Duodenal mucosa (tissue), 2 donors: ENCODE measurements around the gene TSPAN9.

Experiments used
- H3K27ac ChIP-seq: one replicate; pipeline ENCODE4 v1.7.0; 2013; ENCODE audit warnings: low read depth, low read length
- H3K27me3 ChIP-seq, 2 donors: one replicate each; pipeline ENCODE4 v1.7.0; 2013; ENCODE audit warnings: low read length in 2 of 2, control low read depth in 1 of 2; ENCODE audit not compliant: insufficient read depth in 2 of 2, control insufficient read depth in 1 of 2
- H3K36me3 ChIP-seq, 2 donors: one replicate each; pipeline ENCODE4 v1.7.0; 2013; ENCODE audit warnings: low read length in 2 of 2, control low read depth in 1 of 2; ENCODE audit not compliant: insufficient read depth in 2 of 2, control insufficient read depth in 1 of 2
- H3K4me1 ChIP-seq, 2 donors: one replicate each; pipeline ENCODE4 v1.7.0; 2013; ENCODE audit warnings: low read length in 2 of 2, control low read depth in 1 of 2; ENCODE audit not compliant: insufficient read depth in 2 of 2, control insufficient read depth in 1 of 2
- H3K4me3 ChIP-seq, 2 donors: one replicate each; pipeline ENCODE4 v1.7.0; 2013; ENCODE audit warnings: low read length in 2 of 2, low read depth in 1 of 2
- H3K9ac ChIP-seq, 2 donors: one replicate each; pipeline ENCODE4 v1.7.0; 2013; ENCODE audit warnings: low read length in 2 of 2, low read depth in 1 of 2
- H3K9me3 ChIP-seq, 2 donors: one replicate each; pipeline ENCODE4 v1.7.0; 2013; ENCODE audit warnings: low read length in 2 of 2, control low read depth in 1 of 2; ENCODE audit not compliant: control insufficient read depth in 1 of 2

TSPAN9 gene

DNA sequence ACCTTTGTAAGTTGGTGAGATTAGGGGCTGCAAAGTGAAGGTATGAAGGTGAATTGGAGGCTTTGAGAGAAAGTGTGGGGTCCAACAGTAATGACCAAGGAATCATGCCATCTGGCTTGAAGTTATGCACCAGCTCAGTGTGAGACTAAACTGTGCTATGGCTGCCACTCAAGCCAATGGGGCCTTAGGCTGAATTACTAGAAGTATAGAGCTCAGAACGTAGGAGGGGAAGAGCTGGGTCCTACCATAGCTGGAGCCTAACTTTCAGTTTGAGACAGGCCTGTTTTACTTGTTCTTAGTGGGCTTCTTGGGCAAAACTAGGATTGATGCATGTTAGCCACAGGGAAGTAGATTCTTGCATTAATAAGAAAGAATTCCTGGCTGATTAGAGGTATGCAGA lies 194.0 kb downstream of the TSPAN9 start:
- H3K36me3 ChIP-seq = no peaks in the 10 kb centered on the region
- no peak overlapping the region for H3K27ac ChIP-seq
- H3K27me3 ChIP-seq = no peaks in the 10 kb centered on the region
- no peaks in the 10 kb centered on the region for H3K9me3 ChIP-seq
- no peak overlapping the region for H3K9ac ChIP-seq
- H3K4me3 ChIP-seq = no peak overlapping the region
- no peaks in the 10 kb centered on the region for H3K4me1 ChIP-seq

DNA sequence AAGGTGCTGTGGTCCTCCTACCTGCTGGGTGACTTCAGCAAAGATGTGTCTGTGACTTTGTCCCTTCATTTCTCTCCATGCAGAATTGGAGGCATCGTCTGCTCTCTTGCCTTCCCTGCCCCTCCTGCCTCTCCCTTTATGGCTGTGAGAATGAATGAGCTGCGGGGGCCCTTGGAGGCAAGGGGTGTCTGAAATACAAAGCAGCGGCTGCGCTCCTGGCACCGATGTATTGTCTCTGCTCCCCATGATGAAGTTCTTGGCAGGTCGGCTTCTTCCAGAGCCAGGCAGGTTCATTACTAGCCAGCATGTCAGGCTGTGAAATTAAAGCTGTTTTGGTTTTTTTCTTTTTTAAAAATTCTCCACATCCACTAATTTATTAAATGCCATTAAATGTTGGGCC lies 194.5 kb downstream of the TSPAN9 start:
- no peaks in the 10 kb centered on the region for H3K36me3 ChIP-seq
- no peaks in the 10 kb centered on the region for H3K27me3 ChIP-seq
- H3K9ac ChIP-seq = no peak overlapping the region
- H3K27ac ChIP-seq = no peak overlapping the region
- no peaks in the 10 kb centered on the region for H3K9me3 ChIP-seq
- no peak overlapping the region for H3K4me3 ChIP-seq
- no peaks in the 10 kb centered on the region for H3K4me1 ChIP-seq

DNA sequence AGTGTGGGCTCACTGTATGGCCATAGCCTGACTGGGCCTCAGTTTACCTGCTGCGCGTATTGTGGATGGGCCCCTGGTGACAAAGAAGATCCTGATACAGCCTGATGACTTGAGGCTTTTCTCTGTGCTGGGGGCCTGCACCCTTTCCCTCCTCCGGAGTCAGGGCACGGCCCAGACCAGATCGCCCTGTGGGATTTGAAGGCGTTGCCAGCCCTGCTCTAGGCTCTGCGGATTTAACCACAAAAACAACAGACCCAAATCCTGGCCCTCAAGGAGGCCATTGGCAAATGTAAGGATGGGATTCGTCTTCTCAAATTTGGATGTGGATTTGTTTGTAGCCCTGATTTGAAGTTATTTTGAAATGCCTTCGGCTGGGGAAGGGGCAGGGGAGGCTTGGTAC lies 195.8 kb downstream of the TSPAN9 start:
- Histone ChIP-seq H3K9ac (no peak overlapping the region), H3K4me1 (no peaks in the 10 kb centered on the region), H3K36me3 (no peaks in the 10 kb centered on the region), H3K27ac (no peak overlapping the region), H3K9me3 (no peaks in the 10 kb centered on the region), H3K27me3 (no peaks in the 10 kb centered on the region), H3K4me3 (no peak overlapping the region)

DNA sequence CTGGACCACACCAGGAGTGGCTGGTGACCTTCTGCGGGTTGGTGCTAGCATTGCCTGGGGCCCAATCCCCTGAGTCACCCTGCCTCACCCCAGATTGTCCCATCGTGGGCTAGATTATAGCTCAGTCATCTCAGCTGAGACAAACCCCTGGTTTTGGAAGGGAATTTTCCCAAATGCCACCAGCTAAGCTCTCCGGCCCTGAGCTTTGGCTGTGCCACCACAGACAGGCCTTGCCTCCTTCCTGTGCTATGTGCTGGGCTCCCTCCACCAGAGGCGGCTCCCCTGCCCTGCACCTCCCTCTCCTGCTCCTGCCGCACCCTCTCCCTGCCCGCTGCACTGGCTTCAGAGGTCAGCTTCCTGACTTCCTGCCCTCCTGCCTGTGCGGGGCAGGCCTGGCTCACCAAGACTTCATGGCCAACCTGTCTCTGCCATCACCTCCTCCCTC lies 196.3 kb downstream of the TSPAN9 start:
- Histone ChIP-seq H3K27me3 (no peaks in the 10 kb centered on the region), H3K36me3 (no peaks in the 10 kb centered on the region), H3K4me3 (no peak overlapping the region), H3K9me3 (no peaks in the 10 kb centered on the region), H3K9ac (no peak overlapping the region), H3K4me1 (no peaks in the 10 kb centered on the region), H3K27ac (no peak overlapping the region)

DNA sequence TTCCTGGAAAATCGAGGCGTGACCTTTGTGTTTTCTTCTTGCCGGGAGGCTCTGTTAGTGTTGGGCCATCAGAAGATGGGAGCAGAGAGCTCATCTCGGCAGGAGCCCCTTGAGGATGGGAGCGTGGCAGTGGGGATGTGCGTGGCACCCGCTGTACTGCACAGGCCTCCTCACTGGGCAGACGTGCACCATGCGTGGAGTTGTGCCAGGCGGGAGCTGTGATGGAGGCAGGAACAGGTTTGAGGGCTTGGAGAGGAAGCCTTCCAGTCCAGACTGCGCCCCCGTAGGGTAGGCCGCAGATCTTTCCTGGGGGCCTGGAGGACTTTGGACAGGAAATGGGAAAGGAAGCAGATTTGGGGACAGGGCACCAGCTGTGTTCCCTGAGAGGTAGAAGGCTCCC lies 197.5 kb downstream of the TSPAN9 start:
- H3K4me3 ChIP-seq = no peak overlapping the region
- no peaks in the 10 kb centered on the region for H3K36me3 ChIP-seq
- H3K27me3 ChIP-seq = no peaks in the 10 kb centered on the region
- no peak overlapping the region for H3K27ac ChIP-seq
- H3K4me1 ChIP-seq = no peaks in the 10 kb centered on the region
- no peak overlapping the region for H3K9ac ChIP-seq
- H3K9me3 ChIP-seq = no peaks in the 10 kb centered on the region

DNA sequence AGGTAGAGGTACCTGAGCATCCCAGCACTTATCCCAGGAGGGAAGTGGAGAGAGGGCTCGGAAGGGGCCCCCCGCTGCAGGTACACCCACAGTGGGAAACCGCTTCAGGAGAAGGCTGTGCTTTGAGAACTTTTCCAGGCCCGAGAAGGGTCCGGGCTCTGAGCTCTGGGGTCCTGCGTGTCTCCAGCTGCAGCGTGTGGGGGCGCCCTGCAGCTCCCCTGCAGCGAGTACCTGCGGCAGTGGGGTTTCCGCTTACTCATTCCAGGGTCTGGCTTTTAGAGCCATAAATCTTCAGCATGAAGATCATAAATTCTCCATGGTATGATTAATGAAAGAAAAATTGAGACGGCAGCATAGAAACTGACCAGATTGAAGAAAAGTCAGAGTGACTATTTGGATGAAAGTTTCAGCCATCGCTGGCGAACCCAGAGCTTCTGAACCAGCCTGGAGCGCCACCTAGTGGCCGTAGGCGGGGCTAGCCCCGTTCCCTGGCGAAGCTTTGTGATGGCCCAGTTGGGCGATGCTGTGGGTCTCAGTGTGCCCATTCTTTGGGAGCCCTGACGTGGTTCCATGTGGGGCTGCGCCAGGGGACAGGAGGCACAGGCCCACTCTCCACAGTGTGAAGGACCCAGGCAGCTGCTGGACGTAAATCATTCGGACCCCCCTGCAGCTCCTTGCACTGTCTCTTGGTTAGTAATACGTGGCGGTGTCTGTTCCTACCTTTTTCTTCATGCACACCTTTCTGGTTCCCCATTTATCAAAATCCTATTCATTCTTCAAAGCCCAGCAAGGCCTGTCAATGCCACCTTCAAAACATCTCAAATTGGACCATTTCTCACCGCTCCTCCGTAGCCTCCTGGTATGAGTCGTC lies 198.2 kb downstream of the TSPAN9 start:
- H3K27me3 ChIP-seq = no peaks in the 10 kb centered on the region
- no peak overlapping the region for H3K27ac ChIP-seq
- no peak overlapping the region for H3K9ac ChIP-seq
- no peaks in the 10 kb centered on the region for H3K36me3 ChIP-seq
- H3K9me3 ChIP-seq = no peaks in the 10 kb centered on the region
- no peak overlapping the region for H3K4me3 ChIP-seq
- H3K4me1 ChIP-seq = no peaks in the 10 kb centered on the region

DNA sequence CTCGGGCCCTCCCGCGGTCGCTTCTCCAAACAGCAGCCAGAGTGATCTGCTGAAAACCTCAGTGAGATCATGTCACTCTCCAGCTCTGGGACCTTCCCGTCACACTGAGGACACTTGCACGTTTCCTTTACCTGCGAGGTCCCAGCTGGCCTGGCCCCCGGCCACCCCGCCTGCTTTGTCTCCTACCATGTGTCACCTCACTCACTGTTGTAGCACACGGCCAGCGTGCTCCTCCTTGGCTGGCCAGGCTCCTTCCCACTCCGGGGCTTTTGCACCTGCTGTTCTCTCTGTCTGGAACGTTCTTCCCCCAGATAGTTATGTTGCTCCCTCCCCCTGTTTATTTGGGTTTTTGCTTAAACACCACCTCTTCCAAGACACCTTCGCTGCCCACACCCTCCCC lies 199.0 kb downstream of the TSPAN9 start:
- Histone ChIP-seq H3K4me1 (no peaks in the 10 kb centered on the region), H3K9me3 (no peaks in the 10 kb centered on the region), H3K36me3 (no peaks in the 10 kb centered on the region), H3K4me3 (no peak overlapping the region), H3K9ac (no peak overlapping the region), H3K27ac (no peak overlapping the region), H3K27me3 (no peaks in the 10 kb centered on the region)

DNA sequence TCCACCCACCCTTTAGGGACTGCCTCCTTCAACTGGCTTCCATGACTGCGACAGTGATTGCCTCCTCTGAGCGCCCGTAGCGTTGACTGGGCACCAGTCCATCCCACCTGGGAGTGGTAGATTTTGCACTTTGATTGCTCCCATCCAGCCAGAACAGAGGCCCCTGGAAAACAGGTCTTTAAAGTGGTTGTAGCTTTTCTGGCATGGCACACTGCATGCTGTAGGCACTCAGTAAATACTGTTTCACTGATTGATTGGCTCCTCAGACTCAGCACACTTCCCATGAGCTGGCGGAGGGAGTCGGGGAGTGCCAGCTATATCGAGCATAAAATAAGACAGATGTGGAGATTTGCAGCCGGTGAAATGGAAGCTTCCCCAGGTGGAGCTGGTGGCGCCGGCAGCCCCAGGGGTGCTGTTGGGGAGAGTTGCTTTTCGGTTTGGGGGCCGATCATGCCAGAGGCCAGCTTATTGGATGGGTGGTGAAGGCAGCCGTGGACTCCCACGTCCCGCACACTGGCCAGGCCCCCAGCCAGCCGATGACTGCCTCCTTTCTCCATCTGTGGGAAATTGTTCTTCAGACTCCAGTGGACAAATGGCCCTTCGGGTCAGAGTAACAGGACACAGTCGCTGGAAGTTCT lies 200.2 kb downstream of the TSPAN9 start:
- Histone ChIP-seq H3K4me1 (no peaks in the 10 kb centered on the region), H3K27ac (no peak overlapping the region), H3K9ac (no peak overlapping the region), H3K27me3 (no peaks in the 10 kb centered on the region), H3K36me3 (no peaks in the 10 kb centered on the region), H3K9me3 (no peaks in the 10 kb centered on the region), H3K4me3 (no peak overlapping the region)

DNA sequence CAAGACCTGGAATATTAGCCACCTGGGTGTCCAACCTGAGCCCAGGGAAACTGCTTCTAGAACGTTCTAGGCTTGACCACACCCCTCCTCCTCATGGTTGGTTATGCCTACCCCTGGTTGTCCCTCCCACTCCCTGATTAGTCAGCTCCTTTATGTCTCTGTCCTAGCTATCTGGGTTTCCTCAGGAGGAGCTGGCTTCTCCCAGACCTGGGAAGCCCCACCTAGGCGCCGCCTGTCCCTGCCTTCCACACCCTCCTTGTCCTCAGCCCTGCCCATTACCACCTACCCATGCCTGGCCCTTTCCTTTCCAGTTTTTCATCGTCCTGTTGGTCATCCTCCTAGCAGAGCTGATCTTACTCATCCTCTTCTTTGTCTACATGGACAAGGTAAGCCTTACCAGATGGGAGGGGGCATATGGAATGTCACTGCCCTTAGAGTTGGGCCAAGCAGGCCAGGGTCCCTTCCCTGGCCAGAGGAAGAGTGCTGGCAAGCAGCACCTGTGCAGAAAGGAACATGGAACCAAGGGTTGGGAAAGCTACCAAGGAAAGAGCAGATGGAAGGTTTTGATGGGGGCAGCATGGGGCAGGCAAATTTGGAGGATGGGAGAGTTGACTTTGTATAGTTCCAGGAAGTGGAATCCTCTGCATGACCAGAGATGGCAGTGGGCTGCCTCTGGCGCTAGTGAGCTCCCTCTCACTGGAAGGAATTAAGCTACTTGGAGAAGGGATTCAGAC lies 201.7 kb downstream of the TSPAN9 start:
- Histone ChIP-seq H3K27me3 (no peaks in the 10 kb centered on the region), H3K9ac (no peak overlapping the region), H3K36me3 (no peaks in the 10 kb centered on the region), H3K4me3 (no peak overlapping the region), H3K9me3 (no peaks in the 10 kb centered on the region), H3K4me1 (no peaks in the 10 kb centered on the region), H3K27ac (no peak overlapping the region)

DNA sequence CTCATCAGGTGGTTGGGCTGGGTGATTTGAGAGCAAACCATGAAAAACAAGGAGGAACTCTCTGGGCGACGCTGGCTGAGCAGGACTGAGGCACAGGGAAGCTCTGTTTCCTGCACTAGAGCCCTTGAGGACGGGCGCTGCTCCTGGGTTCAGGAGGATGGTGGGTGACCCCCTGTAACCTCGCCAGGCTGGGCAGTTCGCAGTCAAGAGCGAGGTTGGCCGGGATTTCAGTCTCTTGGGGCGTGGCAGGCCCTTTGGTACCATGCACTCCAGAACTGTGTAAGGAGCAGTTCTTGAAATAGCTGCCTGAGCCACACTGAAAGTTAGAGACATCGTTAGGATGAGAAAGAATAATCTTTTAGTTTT lies 202.2 kb downstream of the TSPAN9 start:
- no peaks in the 10 kb centered on the region for H3K36me3 ChIP-seq
- no peak overlapping the region for H3K9ac ChIP-seq
- H3K27me3 ChIP-seq = no peaks in the 10 kb centered on the region
- H3K9me3 ChIP-seq = no peaks in the 10 kb centered on the region
- H3K27ac ChIP-seq = no peak overlapping the region
- H3K4me3 ChIP-seq = no peak overlapping the region
- H3K4me1 ChIP-seq = no peaks in the 10 kb centered on the region
